Stimulated activated CD8-positive, alpha-beta memory T cell treated with anti-CD3 and anti-CD28 coated beads, Interleukin-4, amount 100 ng/mL, for 1 hour (primary cell): ENCODE measurements around the gene NBAS.

Experiments
- DNase-seq, 2 donors: peaks; one replicate each; pipeline ENCODE4 v3.0.0-alpha.2; 2020; ENCODE audit warnings: low read depth in 2 of 2, low spot score in 1 of 2

Gene NBAS

DNA sequence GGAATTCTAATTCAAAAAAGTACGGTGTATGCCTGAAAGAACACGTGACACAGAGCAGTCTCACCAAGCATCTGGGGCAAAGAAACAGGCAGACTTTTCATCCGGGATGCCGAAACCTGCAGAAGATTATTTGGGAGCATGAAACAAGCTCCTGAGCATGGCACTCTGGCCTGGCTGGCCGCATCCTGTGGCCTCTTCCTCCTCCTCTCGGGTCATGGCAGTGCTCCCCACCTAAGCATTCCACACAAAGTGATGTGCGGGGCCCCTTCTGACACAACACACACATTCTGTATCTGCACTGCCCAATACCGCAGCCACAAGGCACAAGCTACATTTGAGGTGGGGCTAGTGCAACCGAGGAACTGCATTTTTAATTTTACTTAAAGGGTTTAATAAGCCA lies 380.8 kb downstream of the NBAS start:
- no peak for DNase-seq

DNA sequence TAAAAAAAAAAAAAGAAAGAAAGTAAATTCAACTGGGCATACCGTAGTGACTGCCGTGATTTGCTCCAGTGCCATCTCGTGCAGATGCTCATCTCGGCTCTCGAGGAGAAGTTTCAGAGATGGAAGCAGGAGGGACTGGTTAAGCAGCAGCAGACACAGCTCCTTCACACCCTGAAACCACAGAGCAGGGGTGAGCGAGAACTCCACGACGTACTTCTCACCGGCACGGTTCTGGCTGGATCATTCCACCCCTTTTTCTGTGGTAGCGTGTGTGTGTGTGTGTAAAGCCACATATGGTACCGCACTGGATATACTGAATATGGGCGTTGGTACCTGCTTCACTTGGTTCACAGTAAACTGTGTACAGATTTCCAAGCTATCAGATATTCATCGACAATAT lies 382.2 kb downstream of the NBAS start:
- DNase-seq, result no peak

- DNase-seq, result peak; percentile 5 to 29
Measured at GRCh38 chr2:15177103-15177502, 384.0 kb downstream of the NBAS start.

DNA sequence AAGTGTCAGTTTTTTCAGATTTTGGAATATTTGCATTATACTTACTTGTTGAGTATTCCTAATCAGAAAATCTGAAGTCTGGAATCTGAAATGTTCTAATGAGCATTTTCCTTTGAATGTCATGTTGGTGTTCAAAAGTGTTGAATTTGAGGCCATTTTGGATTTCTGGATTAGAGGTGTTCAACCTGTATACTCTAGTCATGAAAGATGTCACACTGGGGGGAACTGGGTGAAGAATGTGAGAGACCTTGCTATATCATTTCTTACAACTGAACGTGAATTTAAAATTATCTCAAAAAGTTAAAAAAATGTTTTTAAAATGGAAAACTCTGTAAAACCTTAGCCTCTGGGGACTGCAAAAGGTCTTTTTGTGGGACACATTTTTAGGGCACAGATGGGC lies 384.5 kb downstream of the NBAS start:
- no peak for DNase-seq

DNA sequence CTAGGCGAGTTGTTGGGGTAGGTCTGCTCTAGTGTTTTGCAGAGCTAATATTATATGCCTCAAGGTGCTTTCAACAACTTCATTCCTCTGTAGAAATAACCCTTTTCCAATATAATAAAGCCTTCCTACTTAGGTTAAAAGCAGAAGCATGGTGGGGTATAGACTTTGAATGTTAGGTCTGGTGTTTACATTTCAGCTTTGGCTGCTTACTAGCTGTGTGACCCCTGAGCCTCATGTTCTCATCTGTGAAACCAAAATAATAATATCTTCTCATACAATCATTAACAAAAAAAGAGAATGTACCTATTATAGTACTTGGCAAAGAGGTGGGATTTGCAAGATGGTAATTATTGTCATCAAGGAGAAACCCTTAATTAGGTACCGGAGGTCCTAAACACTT lies 386.6 kb downstream of the NBAS start:
- DNase-seq, result no peak

DNA sequence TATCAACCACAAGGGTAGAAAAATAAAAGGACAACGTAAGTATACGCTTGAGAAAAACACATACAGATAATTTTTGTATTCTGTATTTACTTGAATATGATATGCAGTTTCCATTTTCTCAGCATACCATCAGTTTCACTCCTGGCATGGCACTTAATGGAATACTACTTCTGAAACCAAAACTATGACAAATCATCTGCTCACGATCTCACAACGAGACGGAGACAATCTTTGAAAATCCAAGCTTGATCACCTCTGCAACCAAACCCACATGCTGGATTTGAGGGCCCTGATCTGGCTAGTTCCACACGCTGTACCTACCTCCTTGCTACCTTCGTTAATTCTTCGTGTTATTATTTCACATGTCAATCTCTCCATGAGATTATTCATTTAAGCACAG lies 387.6 kb downstream of the NBAS start:
- DNase-seq, result no peak

DNA sequence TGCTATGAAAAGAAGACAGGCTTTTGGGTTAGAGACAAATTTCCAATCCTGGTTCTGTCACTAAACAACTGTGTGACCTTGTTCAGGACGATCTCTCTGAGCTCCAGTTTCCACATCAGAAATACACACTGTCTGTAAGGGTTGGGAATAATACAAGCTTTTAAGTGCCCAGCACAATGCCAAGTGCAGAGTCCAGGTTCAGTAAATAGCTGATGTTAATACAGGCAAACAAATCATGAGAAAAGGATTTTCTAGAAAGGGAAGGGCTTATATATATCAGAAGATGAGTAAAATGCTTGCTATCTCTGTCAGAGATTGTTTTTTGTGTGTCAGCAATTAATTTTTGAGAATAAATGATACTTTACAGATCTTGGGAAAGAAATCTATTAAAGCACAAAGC lies 388.3 kb downstream of the NBAS start:
- DNase-seq, result no peak

DNA sequence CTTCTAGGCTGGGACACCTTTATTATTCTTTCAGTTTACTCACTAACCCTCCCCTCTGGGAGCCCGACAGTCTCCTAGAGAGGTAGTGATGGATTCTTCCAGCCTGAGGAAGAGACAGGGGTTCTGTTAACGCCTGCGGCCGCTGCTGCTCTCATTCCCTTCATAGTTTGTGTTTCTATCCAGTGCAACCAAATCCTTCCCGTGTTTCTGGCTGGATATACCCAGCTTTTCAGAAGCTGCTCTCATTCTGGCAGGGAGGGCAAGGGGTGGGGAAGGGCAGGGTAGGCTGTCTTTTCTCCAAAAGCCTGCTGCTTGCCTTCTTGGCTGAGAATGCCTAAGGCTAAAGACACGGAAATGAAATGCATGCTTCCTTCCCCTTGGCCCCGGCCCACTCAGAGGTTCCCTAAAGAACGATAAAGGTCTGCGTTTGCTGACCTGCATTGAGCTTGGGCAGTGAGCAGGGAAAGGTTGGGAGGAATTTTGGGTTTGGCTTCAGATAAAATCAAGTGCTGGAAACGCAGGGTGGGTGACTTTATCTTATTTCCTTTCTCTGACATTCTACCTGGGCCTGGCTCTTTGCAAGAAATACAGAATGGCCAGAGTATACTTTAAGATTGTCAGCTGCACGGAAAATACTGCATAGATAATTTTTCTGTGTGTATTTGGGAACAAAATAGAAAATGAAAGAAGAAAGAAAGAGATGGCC lies 390.9 kb downstream of the NBAS start:
- no peak for DNase-seq

GRCh38 chr2:15169326-15170069 lies 391.6 kb downstream of the NBAS start:
- DNase-seq, result no peak

GRCh38 chr2:15168116-15168515 lies 393.0 kb downstream of the NBAS start:
- no peak for DNase-seq

- DNase-seq, result no peak
Measured at GRCh38 chr2:15166878-15167277, 394.3 kb downstream of the NBAS start.

DNA sequence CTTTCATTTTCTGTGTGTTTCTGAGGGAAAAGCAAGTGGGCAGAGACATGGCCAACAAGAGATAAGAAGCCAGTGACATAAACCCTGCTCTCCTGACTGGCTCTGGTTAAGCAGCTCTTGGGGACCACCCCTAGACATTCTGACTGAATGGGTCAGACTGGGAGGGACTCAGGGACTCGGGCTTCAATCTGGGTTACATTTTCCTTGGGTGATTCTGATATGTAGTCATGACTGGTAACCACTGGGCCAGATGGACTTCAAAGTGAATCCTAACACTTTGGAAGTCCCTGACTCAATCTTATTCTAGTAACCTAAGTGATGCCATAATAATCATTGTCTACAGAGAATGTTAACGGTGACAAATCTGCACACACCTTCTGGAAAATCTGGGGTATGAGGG lies 397.8 kb downstream of the NBAS start:
- DNase-seq, result no peak

GRCh38 chr2:15162620-15163019 lies 398.5 kb downstream of the NBAS start:
- no peak for DNase-seq

DNA sequence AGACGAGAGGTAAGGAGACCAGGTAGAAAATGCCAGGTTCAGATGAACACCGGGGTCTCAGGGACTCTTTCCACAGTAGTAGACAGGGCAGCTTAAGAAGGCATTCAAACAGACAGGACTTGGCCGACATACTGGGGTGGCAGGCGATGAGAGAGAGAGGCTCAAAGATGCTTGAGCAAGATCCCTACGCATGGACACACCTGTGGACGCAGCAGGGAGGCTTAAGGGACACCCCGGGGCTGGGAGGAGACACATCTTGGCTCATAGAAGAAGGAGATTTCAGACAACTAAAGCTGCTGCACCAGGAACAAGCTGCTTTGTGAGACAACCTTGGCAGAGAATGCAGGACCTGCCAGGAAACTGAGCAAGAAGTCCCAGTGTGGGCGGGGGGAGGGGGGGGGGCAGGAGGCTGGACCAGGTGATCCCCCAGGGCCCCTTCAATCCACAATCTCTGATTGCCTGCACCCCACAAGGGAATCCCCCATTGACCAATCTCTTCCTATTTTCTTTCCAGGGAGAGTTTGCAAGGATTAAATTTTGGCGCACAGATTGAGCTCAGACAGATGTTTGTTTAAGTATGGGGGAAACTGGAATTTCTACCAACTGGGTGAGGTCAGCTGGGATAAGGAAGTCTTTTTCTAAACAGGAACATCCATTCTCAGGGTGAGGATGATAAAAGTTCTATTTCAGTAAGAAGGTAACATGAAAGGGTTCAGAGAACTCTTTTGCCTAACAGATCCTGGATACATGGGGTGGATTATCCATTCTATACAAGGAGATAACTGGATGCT lies 400.7 kb downstream of the NBAS start:
- no peak for DNase-seq

DNA sequence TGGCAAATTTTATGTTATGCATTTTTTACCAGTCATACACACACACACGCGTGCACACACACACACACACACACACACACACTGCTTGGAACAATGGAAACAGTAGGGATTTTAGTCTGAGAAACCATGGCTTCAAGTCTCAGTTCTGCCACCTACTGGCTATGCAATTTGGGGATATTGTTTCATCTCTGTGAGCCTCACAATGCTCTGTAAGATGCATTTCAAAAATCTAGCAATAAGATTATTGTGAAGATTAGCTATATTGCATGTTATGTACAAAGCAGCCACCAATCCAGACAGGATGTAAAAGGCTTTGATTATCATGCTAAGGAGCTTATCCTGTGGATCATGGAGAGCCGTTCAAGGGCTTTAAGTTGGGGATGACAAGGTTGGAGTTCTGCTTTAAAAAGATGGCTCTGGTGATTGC lies 401.4 kb downstream of the NBAS start:
- no peak for DNase-seq

DNA sequence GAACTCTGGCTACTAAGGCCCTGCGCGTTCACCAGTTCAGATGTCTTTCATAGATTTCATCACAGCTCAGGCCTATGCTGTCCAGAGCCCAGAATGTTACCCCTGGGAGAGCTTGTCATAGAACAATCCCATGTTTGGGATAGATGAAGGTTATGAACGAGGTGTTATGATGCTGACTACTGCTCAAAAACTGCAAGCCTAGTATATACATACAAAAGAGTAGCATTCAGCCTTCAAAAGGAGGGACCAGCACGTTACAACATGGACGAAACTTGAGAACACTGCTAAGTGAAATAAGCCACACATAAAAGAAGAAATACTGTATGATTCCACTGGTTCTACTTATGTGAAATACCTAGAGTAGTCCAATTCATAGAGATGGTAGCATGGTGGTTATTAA lies 401.9 kb downstream of the NBAS start:
- DNase-seq, result no peak

GRCh38 chr2:15158532-15158931 lies 402.6 kb downstream of the NBAS start:
- no peak for DNase-seq

DNA sequence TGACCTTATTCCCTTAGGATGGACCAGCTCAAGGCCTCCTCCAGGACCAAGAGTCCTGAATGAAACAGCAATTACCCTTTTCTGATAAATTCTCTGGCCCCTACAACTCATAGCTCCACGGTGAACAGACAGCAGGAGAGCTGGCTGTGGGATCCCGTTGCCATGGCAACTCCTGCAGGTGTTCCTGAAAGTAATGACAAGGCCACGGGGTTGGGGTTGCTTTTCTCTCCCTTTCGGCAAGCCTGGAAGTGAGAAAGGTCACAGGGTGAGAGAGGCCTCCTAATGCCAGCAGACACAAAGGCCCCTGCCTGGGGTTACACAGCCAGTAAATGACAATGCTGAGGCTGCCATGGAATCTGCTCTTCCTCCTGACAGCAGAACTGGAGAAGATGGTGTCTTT lies 403.0 kb downstream of the NBAS start:
- DNase-seq, result no peak

- no peak for DNase-seq
Measured at GRCh38 chr2:15155959-15156574, 405.1 kb downstream of the NBAS start.

DNA sequence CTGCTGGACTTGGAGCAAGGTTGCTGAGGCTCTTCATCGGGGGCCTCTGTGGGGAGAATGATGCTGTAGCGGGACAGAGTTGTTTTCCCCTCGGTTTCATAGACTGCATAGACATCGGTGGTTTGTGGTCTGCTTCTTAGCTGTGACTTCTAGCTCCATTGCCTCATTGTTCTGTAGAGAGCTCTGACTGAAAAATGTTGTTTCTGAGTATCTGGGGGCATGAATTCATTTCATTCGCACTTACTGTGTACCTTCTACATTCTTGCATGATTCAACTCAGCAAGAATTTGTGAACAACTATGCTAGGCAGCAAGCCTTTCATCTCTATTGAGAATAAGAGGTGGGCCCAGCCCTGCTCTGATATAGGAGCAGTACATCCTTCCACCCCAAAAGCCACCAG lies 406.8 kb downstream of the NBAS start:
- no peak for DNase-seq

DNA sequence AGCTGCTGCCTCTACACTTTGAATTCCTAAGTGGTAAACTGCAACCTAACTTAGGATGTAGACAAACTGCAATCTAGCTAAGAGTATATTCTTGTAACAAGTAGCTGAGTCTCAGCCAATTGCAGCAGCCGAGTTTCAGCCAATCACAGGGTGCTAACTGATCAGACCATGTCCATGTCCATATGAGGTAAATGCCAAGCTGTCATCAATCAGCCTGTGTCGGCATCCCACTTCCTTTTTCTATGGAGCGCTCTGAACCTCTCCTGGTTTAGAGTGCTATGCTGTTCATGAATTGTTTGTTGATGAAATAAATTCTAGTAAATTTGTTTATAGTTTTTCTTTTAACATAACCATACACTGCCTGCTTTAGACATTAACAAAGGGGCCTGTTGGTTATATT lies 408.8 kb downstream of the NBAS start:
- DNase-seq, result no peak

DNA sequence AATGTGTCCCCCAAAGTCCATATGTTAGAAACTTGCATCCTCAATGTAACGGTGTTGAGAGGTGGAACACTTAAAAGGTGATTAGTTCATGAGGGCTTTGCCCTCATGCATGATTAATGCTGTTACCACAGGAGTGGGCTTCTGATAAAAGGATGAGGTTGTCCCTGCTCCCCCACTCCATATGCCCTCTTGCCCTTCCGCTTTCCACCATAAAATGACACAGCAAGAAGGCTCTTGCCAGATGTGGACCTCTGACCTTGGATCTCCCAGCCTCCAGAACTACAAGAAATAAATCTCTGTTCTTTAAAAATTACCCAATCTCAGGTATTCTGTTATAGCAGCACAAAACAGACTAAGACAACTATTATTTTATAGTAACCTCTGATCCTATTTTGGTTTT lies 412.1 kb downstream of the NBAS start:
- DNase-seq, result no peak
